ENCODE results near the gene PDS5A.

Gene PDS5A

DNA sequence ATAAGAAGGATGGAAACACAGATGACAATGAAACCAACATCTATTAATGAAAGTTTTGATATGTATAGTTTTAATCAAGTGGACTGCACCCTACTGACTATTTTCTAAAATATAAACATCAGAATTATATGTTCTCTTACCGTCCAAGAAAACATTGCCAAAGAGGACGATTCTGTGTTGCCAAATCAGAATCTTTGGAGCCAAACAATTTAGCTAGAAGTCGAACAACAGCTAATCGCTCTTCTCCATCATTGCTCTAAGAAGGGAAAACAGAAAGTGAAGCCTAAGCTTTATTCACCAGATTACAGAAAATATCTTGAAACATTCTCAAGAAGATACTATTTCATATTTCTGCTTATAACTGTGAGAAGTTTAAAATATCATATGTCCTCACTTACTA lies 64.2 kb downstream of the PDS5A start (continued):
- TF ChIP-seq, protein P1, sequence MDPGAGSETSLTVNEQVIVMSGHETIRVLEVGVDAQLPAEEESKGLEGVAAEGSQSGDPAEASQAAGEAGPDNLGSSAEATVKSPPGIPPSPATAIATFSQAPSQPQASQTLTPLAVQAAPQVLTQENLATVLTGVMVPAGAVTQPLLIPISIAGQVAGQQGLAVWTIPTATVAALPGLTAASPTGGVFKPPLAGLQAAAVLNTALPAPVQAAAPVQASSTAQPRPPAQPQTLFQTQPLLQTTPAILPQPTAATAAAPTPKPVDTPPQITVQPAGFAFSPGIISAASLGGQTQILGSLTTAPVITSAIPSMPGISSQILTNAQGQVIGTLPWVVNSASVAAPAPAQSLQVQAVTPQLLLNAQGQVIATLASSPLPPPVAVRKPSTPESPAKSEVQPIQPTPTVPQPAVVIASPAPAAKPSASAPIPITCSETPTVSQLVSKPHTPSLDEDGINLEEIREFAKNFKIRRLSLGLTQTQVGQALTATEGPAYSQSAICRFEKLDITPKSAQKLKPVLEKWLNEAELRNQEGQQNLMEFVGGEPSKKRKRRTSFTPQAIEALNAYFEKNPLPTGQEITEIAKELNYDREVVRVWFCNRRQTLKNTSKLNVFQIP (CRISPR knock-in tag; IDR thresholded peaks at IDR 0.05; ENCODE audit: borderline replicate concordance, low read depth), result no peak

DNA sequence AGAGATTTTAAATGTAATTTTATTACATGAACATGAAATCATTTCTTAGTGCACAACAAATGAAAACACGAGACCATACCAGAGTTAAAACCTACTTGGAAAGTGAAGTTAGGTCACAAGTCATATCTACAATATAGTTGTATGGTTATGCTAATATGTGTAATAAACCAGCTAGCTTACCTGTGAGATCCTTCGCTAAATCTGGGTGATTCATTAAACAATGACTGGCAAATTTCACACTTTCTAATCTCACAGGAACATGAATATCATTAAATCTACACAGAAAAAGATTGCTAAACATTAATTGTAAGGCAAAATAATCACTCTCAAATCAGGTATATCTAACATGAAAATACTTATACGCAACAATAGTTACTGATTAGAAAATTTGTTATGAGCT lies 67.6 kb downstream of the PDS5A start:
- no peak for ATAC-seq
- TF ChIP-seq BACH2 (CRISPR knock-in tag; IDR thresholded peaks at IDR 0.05; ENCODE audit: borderline replicate concordance) (no peak), TOX (CRISPR knock-in tag; IDR thresholded peaks at IDR 0.05; ENCODE audit: borderline replicate concordance) (no peak), TCF4 (CRISPR knock-in tag; IDR thresholded peaks at IDR 0.05; ENCODE audit: borderline replicate concordance) (no peak), ZFP30 (CRISPR knock-in tag; IDR thresholded peaks at IDR 0.05) (no peak), GLIS3 (CRISPR knock-in tag; IDR thresholded peaks at IDR 0.05) (no peak), ISL1 (CRISPR knock-in tag; IDR thresholded peaks at IDR 0.05) (no peak), ESRRG (CRISPR knock-in tag; IDR thresholded peaks at IDR 0.05) (no peak), ZFP3 (CRISPR knock-in tag; IDR thresholded peaks at IDR 0.05) (no peak), SNAI2 (CRISPR knock-in tag; IDR thresholded peaks at IDR 0.05) (no peak), PPARA (CRISPR knock-in tag; IDR thresholded peaks at IDR 0.05; ENCODE audit: borderline replicate concordance) (no peak), ARNTL (CRISPR knock-in tag; IDR thresholded peaks at IDR 0.05; ENCODE audit: borderline replicate concordance, low read depth) (no peak), ZNF565 (CRISPR knock-in tag; conservative IDR thresholded peaks at IDR 0.05; ENCODE audit: low read depth) (no peak)
- TF ChIP-seq, protein P2, sequence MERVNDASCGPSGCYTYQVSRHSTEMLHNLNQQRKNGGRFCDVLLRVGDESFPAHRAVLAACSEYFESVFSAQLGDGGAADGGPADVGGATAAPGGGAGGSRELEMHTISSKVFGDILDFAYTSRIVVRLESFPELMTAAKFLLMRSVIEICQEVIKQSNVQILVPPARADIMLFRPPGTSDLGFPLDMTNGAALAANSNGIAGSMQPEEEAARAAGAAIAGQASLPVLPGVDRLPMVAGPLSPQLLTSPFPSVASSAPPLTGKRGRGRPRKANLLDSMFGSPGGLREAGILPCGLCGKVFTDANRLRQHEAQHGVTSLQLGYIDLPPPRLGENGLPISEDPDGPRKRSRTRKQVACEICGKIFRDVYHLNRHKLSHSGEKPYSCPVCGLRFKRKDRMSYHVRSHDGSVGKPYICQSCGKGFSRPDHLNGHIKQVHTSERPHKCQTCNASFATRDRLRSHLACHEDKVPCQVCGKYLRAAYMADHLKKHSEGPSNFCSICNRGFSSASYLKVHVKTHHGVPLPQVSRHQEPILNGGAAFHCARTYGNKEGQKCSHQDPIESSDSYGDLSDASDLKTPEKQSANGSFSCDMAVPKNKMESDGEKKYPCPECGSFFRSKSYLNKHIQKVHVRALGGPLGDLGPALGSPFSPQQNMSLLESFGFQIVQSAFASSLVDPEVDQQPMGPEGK (CRISPR knock-in tag; IDR thresholded peaks at IDR 0.05; ENCODE audit: borderline replicate concordance), result no peak
- TF ChIP-seq, protein P3, sequence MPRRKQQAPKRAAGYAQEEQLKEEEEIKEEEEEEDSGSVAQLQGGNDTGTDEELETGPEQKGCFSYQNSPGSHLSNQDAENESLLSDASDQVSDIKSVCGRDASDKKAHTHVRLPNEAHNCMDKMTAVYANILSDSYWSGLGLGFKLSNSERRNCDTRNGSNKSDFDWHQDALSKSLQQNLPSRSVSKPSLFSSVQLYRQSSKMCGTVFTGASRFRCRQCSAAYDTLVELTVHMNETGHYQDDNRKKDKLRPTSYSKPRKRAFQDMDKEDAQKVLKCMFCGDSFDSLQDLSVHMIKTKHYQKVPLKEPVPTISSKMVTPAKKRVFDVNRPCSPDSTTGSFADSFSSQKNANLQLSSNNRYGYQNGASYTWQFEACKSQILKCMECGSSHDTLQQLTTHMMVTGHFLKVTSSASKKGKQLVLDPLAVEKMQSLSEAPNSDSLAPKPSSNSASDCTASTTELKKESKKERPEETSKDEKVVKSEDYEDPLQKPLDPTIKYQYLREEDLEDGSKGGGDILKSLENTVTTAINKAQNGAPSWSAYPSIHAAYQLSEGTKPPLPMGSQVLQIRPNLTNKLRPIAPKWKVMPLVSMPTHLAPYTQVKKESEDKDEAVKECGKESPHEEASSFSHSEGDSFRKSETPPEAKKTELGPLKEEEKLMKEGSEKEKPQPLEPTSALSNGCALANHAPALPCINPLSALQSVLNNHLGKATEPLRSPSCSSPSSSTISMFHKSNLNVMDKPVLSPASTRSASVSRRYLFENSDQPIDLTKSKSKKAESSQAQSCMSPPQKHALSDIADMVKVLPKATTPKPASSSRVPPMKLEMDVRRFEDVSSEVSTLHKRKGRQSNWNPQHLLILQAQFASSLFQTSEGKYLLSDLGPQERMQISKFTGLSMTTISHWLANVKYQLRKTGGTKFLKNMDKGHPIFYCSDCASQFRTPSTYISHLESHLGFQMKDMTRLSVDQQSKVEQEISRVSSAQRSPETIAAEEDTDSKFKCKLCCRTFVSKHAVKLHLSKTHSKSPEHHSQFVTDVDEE (CRISPR knock-in tag; IDR thresholded peaks at IDR 0.05), result no peak
- TF ChIP-seq, protein P4, sequence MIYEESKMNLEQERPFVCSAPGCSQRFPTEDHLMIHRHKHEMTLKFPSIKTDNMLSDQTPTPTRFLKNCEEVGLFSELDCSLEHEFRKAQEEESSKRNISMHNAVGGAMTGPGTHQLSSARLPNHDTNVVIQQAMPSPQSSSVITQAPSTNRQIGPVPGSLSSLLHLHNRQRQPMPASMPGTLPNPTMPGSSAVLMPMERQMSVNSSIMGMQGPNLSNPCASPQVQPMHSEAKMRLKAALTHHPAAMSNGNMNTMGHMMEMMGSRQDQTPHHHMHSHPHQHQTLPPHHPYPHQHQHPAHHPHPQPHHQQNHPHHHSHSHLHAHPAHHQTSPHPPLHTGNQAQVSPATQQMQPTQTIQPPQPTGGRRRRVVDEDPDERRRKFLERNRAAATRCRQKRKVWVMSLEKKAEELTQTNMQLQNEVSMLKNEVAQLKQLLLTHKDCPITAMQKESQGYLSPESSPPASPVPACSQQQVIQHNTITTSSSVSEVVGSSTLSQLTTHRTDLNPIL (CRISPR knock-in tag; IDR thresholded peaks at IDR 0.05; ENCODE audit: low read depth), result no peak
- TF ChIP-seq, protein P1 (CRISPR knock-in tag; IDR thresholded peaks at IDR 0.05; ENCODE audit: borderline replicate concordance, low read depth), result no peak

DNA sequence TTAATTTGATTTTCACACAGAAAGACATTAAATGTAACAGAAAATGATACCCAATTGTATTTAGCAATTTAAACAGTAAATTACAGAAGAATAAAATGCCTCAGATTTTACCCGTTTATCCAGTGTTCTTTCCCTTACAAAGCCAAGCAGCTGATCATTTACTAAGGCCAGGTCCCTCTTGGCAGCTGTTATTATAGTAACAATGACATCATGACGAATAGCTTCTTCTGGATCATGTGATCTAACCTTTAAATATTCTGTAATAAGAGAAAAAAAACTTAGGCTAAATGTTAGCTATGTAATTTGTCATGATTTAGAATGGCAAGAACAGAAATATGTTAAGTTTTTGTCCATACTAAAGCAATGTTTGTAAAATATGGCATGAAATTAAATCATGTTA lies 69.4 kb downstream of the PDS5A start:
- TF ChIP-seq ZNF70 (CRISPR knock-in tag; IDR thresholded peaks at IDR 0.05) (no peak), PPARA (CRISPR knock-in tag; IDR thresholded peaks at IDR 0.05; ENCODE audit: borderline replicate concordance) (no peak), ISL1 (CRISPR knock-in tag; IDR thresholded peaks at IDR 0.05) (no peak), BACH2 (CRISPR knock-in tag; IDR thresholded peaks at IDR 0.05; ENCODE audit: borderline replicate concordance) (no peak), ARNTL (CRISPR knock-in tag; IDR thresholded peaks at IDR 0.05; ENCODE audit: borderline replicate concordance, low read depth) (no peak), ZNF8 (CRISPR knock-in tag; IDR thresholded peaks at IDR 0.05) (no peak), TOX (CRISPR knock-in tag; IDR thresholded peaks at IDR 0.05; ENCODE audit: borderline replicate concordance) (no peak), RARB (CRISPR knock-in tag; IDR thresholded peaks at IDR 0.05) (no peak), TCF4 (CRISPR knock-in tag; IDR thresholded peaks at IDR 0.05; ENCODE audit: borderline replicate concordance) (no peak), OSR1 (CRISPR knock-in tag; IDR thresholded peaks at IDR 0.05) (no peak), ESRRG (CRISPR knock-in tag; IDR thresholded peaks at IDR 0.05) (no peak), SNAI2 (CRISPR knock-in tag; IDR thresholded peaks at IDR 0.05) (no peak), ZFP30 (CRISPR knock-in tag; IDR thresholded peaks at IDR 0.05) (no peak), CSDC2 (CRISPR knock-in tag; IDR thresholded peaks at IDR 0.05) (no peak), ZFP3 (CRISPR knock-in tag; IDR thresholded peaks at IDR 0.05) (no peak), GLIS3 (CRISPR knock-in tag; IDR thresholded peaks at IDR 0.05) (no peak), ZC3H10 (CRISPR knock-in tag; IDR thresholded peaks at IDR 0.05) (no peak)
- TF ChIP-seq, protein P4 (CRISPR knock-in tag; IDR thresholded peaks at IDR 0.05; ENCODE audit: low read depth), result no peak
- TF ChIP-seq, protein P2 (CRISPR knock-in tag; IDR thresholded peaks at IDR 0.05; ENCODE audit: borderline replicate concordance), result no peak
- TF ChIP-seq, protein P5, sequence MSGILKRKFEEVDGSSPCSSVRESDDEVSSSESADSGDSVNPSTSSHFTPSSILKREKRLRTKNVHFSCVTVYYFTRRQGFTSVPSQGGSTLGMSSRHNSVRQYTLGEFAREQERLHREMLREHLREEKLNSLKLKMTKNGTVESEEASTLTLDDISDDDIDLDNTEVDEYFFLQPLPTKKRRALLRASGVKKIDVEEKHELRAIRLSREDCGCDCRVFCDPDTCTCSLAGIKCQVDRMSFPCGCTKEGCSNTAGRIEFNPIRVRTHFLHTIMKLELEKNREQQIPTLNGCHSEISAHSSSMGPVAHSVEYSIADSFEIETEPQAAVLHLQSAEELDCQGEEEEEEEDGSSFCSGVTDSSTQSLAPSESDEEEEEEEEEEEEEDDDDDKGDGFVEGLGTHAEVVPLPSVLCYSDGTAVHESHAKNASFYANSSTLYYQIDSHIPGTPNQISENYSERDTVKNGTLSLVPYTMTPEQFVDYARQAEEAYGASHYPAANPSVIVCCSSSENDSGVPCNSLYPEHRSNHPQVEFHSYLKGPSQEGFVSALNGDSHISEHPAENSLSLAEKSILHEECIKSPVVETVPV (CRISPR knock-in tag; IDR thresholded peaks at IDR 0.05), result no peak
- ATAC-seq, result no peak
